ENCODE measurements around the gene TPRX1. TPM values are rescaled to one million over a fixed set of nuclear protein-coding genes. Genes with fewer than 3 reads are reported as not detected.
"Not testable (repeated sequence)": the region's sequence is repeated elsewhere in the genome, so short reads cannot be mapped to it uniquely, and the experiment has no call there.

Gene TPRX1
- total RNA-seq, 1 donor from 2014 or later, result not detected

DNA sequence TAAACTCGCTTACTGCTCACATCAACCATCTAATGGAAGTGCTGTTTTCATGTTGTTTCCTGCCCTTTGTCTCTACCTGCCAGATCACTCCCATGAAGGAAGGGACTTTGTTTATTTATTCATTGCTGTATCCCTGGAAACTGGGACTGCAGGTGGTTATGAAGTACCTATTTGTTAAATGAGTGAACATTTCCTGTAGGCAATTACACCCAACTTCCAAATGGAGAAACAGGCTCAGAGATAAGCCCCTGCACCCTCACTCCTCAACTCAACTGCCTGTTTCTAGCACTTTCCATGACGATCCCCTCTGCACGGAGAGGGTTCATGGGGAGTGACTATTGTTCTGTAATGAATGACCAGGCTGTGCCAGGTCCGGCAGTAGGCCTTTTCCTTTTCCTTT, 27.8 kb downstream of the TPRX1 start:
- Histone ChIP-seq H3K36me3 (ENCODE audit: control insufficient read depth in 3 of 3, insufficient read depth in 3 of 3, low read length in 3 of 3) (peaks cover 8 to 11% (median 11%) of the 10 kb centered on the region in 3 donors), H3K27ac (ENCODE audit: low read depth, low read length) (no peak overlapping the region), H3K4me1 (ENCODE audit: control insufficient read depth in 3 of 3, insufficient read depth in 3 of 3, low read length in 3 of 3) (peaks cover 26 to 30% (median 30%) of the 10 kb centered on the region in 3 donors), H3K9me3 (ENCODE audit: control insufficient read depth in 3 of 3, low read length in 3 of 3) (no peaks in the 10 kb centered on the region), H3K9ac (ENCODE audit: low read depth in 1 of 3, low read length in 3 of 3) (no peak overlapping the region), H3K4me3 (ENCODE audit: low read length in 3 of 3) (no peak overlapping the region), H3K27me3 (ENCODE audit: control insufficient read depth in 3 of 3, insufficient read depth in 3 of 3, low read length in 3 of 3) (no peaks in the 10 kb centered on the region)

DNA sequence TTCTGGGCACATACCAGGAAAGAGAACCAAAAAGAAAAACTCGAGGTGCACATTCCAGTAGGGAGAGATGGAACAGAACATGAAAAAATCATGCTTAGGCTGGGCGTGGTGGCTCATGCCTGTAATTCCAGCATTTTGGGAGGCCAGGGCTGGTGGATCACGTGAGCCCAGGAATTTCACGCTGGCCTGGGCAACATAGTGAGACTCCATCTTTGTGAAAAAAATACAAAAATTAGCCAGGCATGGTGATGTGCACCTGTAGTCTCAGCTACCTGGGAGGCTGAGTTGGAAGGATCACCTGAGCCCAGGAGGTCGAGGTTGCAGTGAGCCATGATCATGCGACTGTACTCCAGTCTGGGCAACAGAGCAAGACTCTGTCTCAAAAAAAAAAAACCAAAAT, 33.1 kb downstream of the TPRX1 start:
- H3K36me3 ChIP-seq (ENCODE audit: control insufficient read depth in 3 of 3, insufficient read depth in 3 of 3, low read length in 3 of 3); H3K27ac ChIP-seq (ENCODE audit: low read depth, low read length); H3K9ac ChIP-seq (ENCODE audit: low read depth in 1 of 3, low read length in 3 of 3); H3K4me3 ChIP-seq (ENCODE audit: low read length in 3 of 3); H3K27me3 ChIP-seq (ENCODE audit: control insufficient read depth in 3 of 3, insufficient read depth in 3 of 3, low read length in 3 of 3); H3K4me1 ChIP-seq (ENCODE audit: control insufficient read depth in 3 of 3, insufficient read depth in 3 of 3, low read length in 3 of 3); H3K9me3 ChIP-seq (ENCODE audit: control insufficient read depth in 3 of 3, low read length in 3 of 3): not testable (repeated sequence)

DNA sequence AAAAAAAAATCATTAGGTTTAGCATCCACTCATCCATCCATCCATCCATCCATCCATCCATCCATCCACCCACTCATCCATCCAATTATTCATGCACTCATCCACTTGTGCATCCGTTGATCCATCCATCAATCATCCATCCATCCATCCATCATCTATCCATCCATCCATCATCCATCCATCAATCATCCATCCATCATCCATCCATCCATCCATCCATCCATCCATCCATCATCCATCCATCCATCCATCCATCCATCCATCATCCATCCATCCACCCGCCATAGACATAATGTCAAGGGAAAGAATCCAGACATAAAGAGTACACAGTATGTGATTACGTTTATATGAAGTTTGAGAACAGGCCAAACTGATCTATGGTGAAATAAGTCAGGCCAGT, 34.8 kb downstream of the TPRX1 start:
- Histone ChIP-seq H3K4me1 (ENCODE audit: control insufficient read depth in 3 of 3, insufficient read depth in 3 of 3, low read length in 3 of 3) (peaks cover 5 to 9% (median 8%) of the 10 kb centered on the region in 3 donors), H3K9me3 (ENCODE audit: control insufficient read depth in 3 of 3, low read length in 3 of 3) (no peaks in the 10 kb centered on the region), H3K36me3 (ENCODE audit: control insufficient read depth in 3 of 3, insufficient read depth in 3 of 3, low read length in 3 of 3) (no peaks in the 10 kb centered on the region), H3K27me3 (ENCODE audit: control insufficient read depth in 3 of 3, insufficient read depth in 3 of 3, low read length in 3 of 3) (no peaks in the 10 kb centered on the region), H3K9ac (ENCODE audit: low read depth in 1 of 3, low read length in 3 of 3) (no peak overlapping the region), H3K27ac (ENCODE audit: low read depth, low read length) (no peak overlapping the region), H3K4me3 (ENCODE audit: low read length in 3 of 3) (no peak overlapping the region)

DNA sequence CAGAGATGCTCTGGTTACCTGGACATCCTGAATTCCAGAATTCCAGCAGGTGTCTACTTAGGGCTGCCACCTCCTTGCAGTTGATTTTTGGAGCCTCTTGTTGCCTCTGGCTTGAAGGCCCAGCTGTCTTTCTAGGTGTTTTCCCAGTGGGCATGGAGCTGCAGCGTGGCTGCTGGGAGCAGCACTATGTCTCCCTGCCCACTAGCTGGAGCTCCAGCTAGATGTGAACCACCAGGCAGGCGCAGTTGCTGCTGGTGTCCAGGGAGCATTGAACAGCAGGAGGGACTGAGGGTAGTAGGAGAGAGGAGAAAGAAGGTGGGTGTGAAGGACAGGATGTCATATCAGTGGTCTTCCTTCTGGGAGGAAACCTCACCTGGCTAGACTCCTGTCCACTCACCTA, 35.7 kb downstream of the TPRX1 start:
- peaks cover 5 to 9% (median 8%) of the 10 kb centered on the region in 3 donors for H3K4me1 ChIP-seq (ENCODE audit: control insufficient read depth in 3 of 3, insufficient read depth in 3 of 3, low read length in 3 of 3)
- no peak overlapping the region for H3K4me3 ChIP-seq (ENCODE audit: low read length in 3 of 3)
- H3K9me3 ChIP-seq (ENCODE audit: control insufficient read depth in 3 of 3, low read length in 3 of 3), result no peaks in the 10 kb centered on the region
- no peaks in the 10 kb centered on the region for H3K27me3 ChIP-seq (ENCODE audit: control insufficient read depth in 3 of 3, insufficient read depth in 3 of 3, low read length in 3 of 3)
- no peak overlapping the region for H3K9ac ChIP-seq (ENCODE audit: low read depth in 1 of 3, low read length in 3 of 3)
- no peaks in the 10 kb centered on the region for H3K36me3 ChIP-seq (ENCODE audit: control insufficient read depth in 3 of 3, insufficient read depth in 3 of 3, low read length in 3 of 3)
- H3K27ac ChIP-seq (ENCODE audit: low read depth, low read length), result no peak overlapping the region

DNA sequence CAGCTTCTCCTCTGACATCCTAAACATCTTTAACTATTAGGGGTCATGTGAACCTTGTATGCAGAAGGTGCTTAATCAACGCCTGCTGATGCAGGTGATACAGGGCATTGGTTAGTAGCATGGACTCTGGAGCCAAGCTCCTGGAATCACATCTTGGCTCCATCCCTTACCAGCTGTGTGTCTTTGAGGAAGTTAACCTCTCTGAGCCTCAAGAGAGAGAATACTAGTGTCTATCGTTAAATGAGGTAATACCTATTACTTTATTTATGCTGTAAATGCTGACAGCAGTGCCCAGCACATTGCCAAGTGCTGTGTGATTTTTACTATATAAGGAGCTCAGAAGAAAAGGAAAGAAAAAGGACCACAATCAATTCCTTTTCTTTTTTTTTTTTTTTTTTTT, 37.0 kb downstream of the TPRX1 start:
- Histone ChIP-seq H3K4me3 (ENCODE audit: low read length in 3 of 3) (no peak overlapping the region), H3K27ac (ENCODE audit: low read depth, low read length) (no peak overlapping the region), H3K9ac (ENCODE audit: low read depth in 1 of 3, low read length in 3 of 3) (no peak overlapping the region), H3K9me3 (ENCODE audit: control insufficient read depth in 3 of 3, low read length in 3 of 3) (no peaks in the 10 kb centered on the region), H3K27me3 (ENCODE audit: control insufficient read depth in 3 of 3, insufficient read depth in 3 of 3, low read length in 3 of 3) (no peaks in the 10 kb centered on the region), H3K4me1 (ENCODE audit: control insufficient read depth in 3 of 3, insufficient read depth in 3 of 3, low read length in 3 of 3) (peaks cover 5 to 11% (median 9%) of the 10 kb centered on the region in 3 donors), H3K36me3 (ENCODE audit: control insufficient read depth in 3 of 3, insufficient read depth in 3 of 3, low read length in 3 of 3) (no peaks in the 10 kb centered on the region)

DNA sequence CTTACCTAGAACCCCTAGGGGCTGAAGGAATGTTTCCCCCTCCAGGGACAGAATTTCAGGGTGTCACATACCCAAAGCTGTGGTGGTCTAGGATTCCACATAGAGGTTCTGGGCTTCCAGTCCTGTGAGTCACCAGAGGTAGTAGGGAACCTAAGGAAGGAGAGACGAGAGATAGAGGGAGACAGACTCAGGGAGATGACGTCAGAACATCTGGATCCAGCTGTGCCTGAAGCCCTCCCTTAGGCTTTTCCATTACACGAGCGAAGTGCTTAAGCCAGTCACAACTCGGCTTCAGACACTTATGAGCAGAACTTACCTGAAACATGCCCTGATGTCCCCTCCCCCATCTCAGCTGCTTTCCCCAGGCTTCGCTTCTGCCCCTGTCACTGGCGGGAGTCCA, 37.7 kb downstream of the TPRX1 start:
- Histone ChIP-seq H3K9ac (ENCODE audit: low read depth in 1 of 3, low read length in 3 of 3) (peak overlapping the region in 1 of 3 donors; percentile 8), H3K36me3 (ENCODE audit: control insufficient read depth in 3 of 3, insufficient read depth in 3 of 3, low read length in 3 of 3) (no peaks in the 10 kb centered on the region), H3K4me3 (ENCODE audit: low read length in 3 of 3) (no peak overlapping the region), H3K27me3 (ENCODE audit: control insufficient read depth in 3 of 3, insufficient read depth in 3 of 3, low read length in 3 of 3) (no peaks in the 10 kb centered on the region), H3K4me1 (ENCODE audit: control insufficient read depth in 3 of 3, insufficient read depth in 3 of 3, low read length in 3 of 3) (peaks cover 5 to 11% (median 9%) of the 10 kb centered on the region in 3 donors), H3K27ac (ENCODE audit: low read depth, low read length) (no peak overlapping the region), H3K9me3 (ENCODE audit: control insufficient read depth in 3 of 3, low read length in 3 of 3) (no peaks in the 10 kb centered on the region)

DNA sequence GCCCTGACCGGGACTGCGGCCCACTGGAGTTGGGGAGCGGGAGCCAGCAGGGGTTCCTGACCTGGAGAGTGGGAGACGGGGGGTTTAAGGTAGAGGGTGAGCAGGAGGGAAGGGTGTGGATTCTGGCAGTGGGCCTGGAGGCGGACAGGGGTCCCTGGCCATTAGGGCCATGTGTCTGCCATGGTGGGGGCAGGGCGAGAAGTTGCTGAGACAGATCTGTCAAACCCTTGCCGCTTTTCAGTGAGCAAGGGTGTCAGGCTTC, 38.1 kb downstream of the TPRX1 start:
- H3K36me3 ChIP-seq (ENCODE audit: control insufficient read depth in 3 of 3, insufficient read depth in 3 of 3, low read length in 3 of 3), result no peaks in the 10 kb centered on the region
- no peaks in the 10 kb centered on the region for H3K9me3 ChIP-seq (ENCODE audit: control insufficient read depth in 3 of 3, low read length in 3 of 3)

DNA sequence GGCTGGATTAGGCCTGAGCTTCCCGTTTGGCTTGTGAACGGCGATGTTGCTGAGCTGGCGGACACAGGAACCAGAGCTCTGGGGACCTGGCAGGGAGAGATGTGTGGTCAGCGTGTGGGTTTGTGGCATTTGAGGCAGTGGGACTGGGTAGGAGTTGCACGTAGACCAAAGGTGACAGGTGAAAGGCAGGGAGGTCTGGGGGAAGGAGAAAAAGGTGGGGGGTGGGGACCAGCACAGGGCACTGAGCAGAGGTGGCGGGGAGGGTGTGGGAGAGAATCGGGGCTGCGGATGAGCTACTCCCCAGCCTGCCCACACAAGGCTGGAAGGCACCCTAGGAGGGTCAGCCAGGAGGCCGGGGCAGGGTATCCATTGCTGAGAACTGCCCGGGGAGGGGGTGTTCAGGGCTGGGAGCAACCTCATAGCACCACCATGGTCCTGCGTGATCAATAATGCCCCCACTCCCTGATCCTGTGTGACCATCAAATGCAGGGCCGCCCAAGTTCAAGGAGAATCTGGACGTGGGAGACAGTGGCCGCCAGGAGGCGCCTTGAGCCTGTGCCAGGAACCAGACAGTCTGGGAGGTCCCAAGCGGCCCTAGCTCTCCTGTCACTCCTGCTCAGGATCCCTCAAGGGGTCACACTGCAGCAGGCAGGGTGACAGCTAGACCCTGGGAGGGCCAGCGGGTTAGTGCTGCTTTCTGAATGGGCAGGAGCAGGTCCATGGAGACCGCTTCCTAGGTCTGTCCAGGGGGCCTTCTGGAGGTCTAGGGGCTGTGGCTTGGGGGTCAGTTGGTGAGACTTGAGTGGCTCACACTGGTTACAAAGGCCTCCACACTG, 38.6 kb downstream of the TPRX1 start:
- no peak overlapping the region for H3K4me3 ChIP-seq (ENCODE audit: low read length in 3 of 3)
- peaks cover 5 to 11% (median 9%) of the 10 kb centered on the region in 3 donors for H3K4me1 ChIP-seq (ENCODE audit: control insufficient read depth in 3 of 3, insufficient read depth in 3 of 3, low read length in 3 of 3)
- H3K9me3 ChIP-seq (ENCODE audit: control insufficient read depth in 3 of 3, low read length in 3 of 3), result no peaks in the 10 kb centered on the region
- H3K27ac ChIP-seq (ENCODE audit: low read depth, low read length), result no peak overlapping the region
- peak overlapping the region in 1 of 3 donors; percentile 8 for H3K9ac ChIP-seq (ENCODE audit: low read depth in 1 of 3, low read length in 3 of 3)
- no peaks in the 10 kb centered on the region for H3K36me3 ChIP-seq (ENCODE audit: control insufficient read depth in 3 of 3, insufficient read depth in 3 of 3, low read length in 3 of 3)
- H3K27me3 ChIP-seq (ENCODE audit: control insufficient read depth in 3 of 3, insufficient read depth in 3 of 3, low read length in 3 of 3), result no peaks in the 10 kb centered on the region

More for the DNA sequence above, 38.1 kb downstream of the TPRX1 start:
- Histone ChIP-seq H3K4me1 (ENCODE audit: control insufficient read depth in 3 of 3, insufficient read depth in 3 of 3, low read length in 3 of 3) (peaks cover 5 to 11% (median 9%) of the 10 kb centered on the region in 3 donors), H3K27ac (ENCODE audit: low read depth, low read length) (no peak overlapping the region), H3K9ac (ENCODE audit: low read depth in 1 of 3, low read length in 3 of 3) (peak overlapping the region in 1 of 3 donors; percentile 8), H3K27me3 (ENCODE audit: control insufficient read depth in 3 of 3, insufficient read depth in 3 of 3, low read length in 3 of 3) (no peaks in the 10 kb centered on the region), H3K4me3 (ENCODE audit: low read length in 3 of 3) (no peak overlapping the region)

DNA sequence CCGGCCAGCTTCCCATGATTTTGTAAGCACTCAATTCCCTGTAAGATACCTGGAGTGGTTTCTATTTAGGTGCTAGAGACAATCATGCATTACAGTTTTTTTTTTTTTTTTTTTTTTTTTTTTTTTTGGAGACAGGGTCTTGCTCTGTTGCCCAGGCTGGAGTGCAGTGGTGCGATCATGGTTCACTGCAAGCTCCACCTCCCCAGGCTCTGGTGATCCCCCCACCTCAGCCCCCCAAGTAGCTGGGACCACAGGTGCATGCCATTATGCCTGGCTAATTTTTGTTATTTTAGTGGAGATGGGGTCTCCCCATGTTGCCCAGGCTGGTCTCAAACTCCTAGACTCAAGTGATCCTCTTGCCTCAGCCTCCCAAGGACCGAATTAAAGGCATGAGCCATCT, 39.6 kb downstream of the TPRX1 start:
- not testable (repeated sequence) for H3K9ac ChIP-seq (ENCODE audit: low read depth in 1 of 3, low read length in 3 of 3); H3K27ac ChIP-seq (ENCODE audit: low read depth, low read length); H3K27me3 ChIP-seq (ENCODE audit: control insufficient read depth in 3 of 3, insufficient read depth in 3 of 3, low read length in 3 of 3); H3K4me3 ChIP-seq (ENCODE audit: low read length in 3 of 3); H3K36me3 ChIP-seq (ENCODE audit: control insufficient read depth in 3 of 3, insufficient read depth in 3 of 3, low read length in 3 of 3); H3K9me3 ChIP-seq (ENCODE audit: control insufficient read depth in 3 of 3, low read length in 3 of 3)
- H3K4me1 ChIP-seq (ENCODE audit: control insufficient read depth in 3 of 3, insufficient read depth in 3 of 3, low read length in 3 of 3), result peaks cover 5 to 11% (median 9%) of the 10 kb centered on the region in 3 donors

DNA sequence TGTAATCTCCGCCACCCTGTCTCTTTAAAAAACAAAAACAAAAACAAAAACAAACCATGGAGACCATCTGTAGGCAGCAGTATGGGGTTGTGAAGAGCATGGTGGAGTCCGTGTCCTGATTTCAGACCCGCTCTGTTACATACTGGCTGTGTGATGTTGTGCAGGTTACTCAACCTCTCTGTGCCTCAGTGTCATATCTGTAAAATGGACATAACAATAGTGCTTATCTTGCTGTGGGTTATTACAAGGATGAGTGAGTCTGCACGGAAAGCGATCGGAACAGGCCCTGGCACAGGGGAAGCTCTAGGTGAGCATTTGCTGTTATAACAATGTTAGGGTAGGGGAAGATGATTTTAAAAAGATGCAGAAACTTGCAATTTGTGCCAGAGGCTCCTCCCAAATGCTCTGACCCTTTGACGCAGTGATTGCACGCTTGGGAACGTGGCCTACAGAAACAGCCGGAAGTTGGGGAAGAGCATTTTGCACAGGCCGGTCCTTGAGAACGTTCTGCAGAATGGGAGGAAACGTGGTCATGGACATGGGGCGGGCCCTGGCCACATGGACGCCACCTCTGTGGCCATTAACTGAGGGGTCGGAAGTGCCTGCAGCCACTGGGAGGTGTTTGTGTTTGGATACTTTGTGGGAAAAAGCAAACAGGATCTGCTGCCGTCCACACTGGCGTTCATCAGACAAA, 41.6 kb downstream of the TPRX1 start:
- no peaks in the 10 kb centered on the region for H3K27me3 ChIP-seq (ENCODE audit: control insufficient read depth in 3 of 3, insufficient read depth in 3 of 3, low read length in 3 of 3)
- H3K9me3 ChIP-seq (ENCODE audit: control insufficient read depth in 3 of 3, low read length in 3 of 3), result no peaks in the 10 kb centered on the region
- no peak overlapping the region for H3K4me3 ChIP-seq (ENCODE audit: low read length in 3 of 3)
- H3K27ac ChIP-seq (ENCODE audit: low read depth, low read length), result no peak overlapping the region
- no peak overlapping the region for H3K9ac ChIP-seq (ENCODE audit: low read depth in 1 of 3, low read length in 3 of 3)
- H3K4me1 ChIP-seq (ENCODE audit: control insufficient read depth in 3 of 3, insufficient read depth in 3 of 3, low read length in 3 of 3), result peaks cover 5 to 11% (median 9%) of the 10 kb centered on the region in 3 donors
- peaks cover 8 to 17% (median 12%) of the 10 kb centered on the region in 3 donors for H3K36me3 ChIP-seq (ENCODE audit: control insufficient read depth in 3 of 3, insufficient read depth in 3 of 3, low read length in 3 of 3)

Data from skeletal muscle tissue (tissue), 4 donors.